HCT116 (cell line): ENCODE measurements around the gene ELFN1. TPM values are rescaled to one million over a fixed set of nuclear protein-coding genes. Genes with fewer than 3 reads are reported as not detected.

Experiments used
- ATAC-seq: fragments of 200-7000 bp; cut with Tn5 transposase; 2 replicates; pipeline ENCODE4 v1.9.1; 2020; ENCODE audit warnings: mild to moderate bottlenecking, moderate library complexity
- BruUV-seq: library from RNA; stranded (reverse); fragments of 400-500 nt; replicated peaks from 2 replicates; lab custom pipeline; 2021; lab: Mats Ljungman, UMichigan
- CTCF ChIA-PET: fragments of 300-600 bp; sonication (Branson Sonifier 250); formaldehyde crosslinking; loops from one replicate; lab custom pipeline; 2021; ENCODE audit warnings: antibody characterized with exemption; lab: Charles Lee
- POLR2A ChIA-PET: fragments of 300-600, 350-600 bp; sonication (Branson Sonifier 250); formaldehyde crosslinking; loops from one replicate; lab custom pipeline; 2021; ENCODE audit warnings: antibody characterized with exemption; lab: Charles Lee
- RAD21 ChIA-PET, 2 experiments: fragments of 300-600 bp; sonication (Branson Sonifier 250); formaldehyde crosslinking; loops; one replicate each; lab custom pipeline; 2023; ENCODE audit warnings: low total read pairs in 2 of 2; ENCODE audit not compliant: uncharacterized antibody in 2 of 2, unreplicated experiment in 2 of 2, low non-redundant PET in 1 of 2; lab: Charles Lee
- DNase-seq: peaks from one replicate; pipeline ENCODE4 v3.0.0-alpha.2; 2010; ENCODE audit warnings: low read depth, low spot score
- H2AFZ ChIP-seq: fragments of 200-600 bp; shearing (Covaris generic), sonication (generic); 2 replicates; pipeline ENCODE4 v1.6.1; 2017; ENCODE audit warnings: low read depth, mixed run types, mixed read lengths, antibody characterized with exemption, low read length; ENCODE audit not compliant: poor library complexity, severe bottlenecking
- H3K27ac ChIP-seq: 2 replicates; pipeline ENCODE4 v1.5.1; 2012; ENCODE audit warnings: low read depth, low read length
- H3K27me3 ChIP-seq: fragments of 200-600 bp; sonication (generic); 2 replicates; pipeline ENCODE4 v1.6.1; 2016; ENCODE audit warnings: mixed run types, low read length, mixed read lengths; ENCODE audit not compliant: insufficient read depth
- H3K36me3 ChIP-seq, 2 experiments: fragments of 200-500 bp in 1 of 2; fragments of 200-600 bp in 1 of 2; sonication (Bioruptor generic) in 1 of 2; sonication (generic) in 1 of 2; 2 replicates each; pipeline versions ENCODE4 v1.5.1 to v1.6.1; 2014 to 2016; ENCODE audit warnings: low read length in 2 of 2, inconsistent platforms in 1 of 2, mixed read lengths in 1 of 2, mixed run types in 1 of 2; ENCODE audit not compliant: insufficient read depth in 2 of 2, control insufficient read depth in 1 of 2
- H3K4me1 ChIP-seq, 2 experiments: fragments of 200-600 bp in 1 of 2; sonication (generic) in 1 of 2; 2 replicates each; pipeline versions ENCODE4 v1.5.1 to v1.6.1; 2012 to 2017; ENCODE audit warnings: low read length in 2 of 2, inconsistent platforms in 1 of 2, mild to moderate bottlenecking in 1 of 2, mixed read lengths in 1 of 2, mixed run types in 1 of 2, moderate library complexity in 1 of 2; ENCODE audit not compliant: insufficient read depth in 2 of 2, control insufficient read depth in 1 of 2
- H3K4me2 ChIP-seq: fragments of 200-600 bp; sonication (generic); 2 replicates; pipeline ENCODE4 v1.6.1; 2017; ENCODE audit warnings: mixed run types, low read length, mixed read lengths
- H3K4me3 ChIP-seq, 2 experiments: fragments of 200-600 bp in 1 of 2; sonication (generic) in 1 of 2; replicated peaks in 1 of 2; 2 replicates each; pipeline ENCODE4 v1.5.1; 2011 to 2016; ENCODE audit warnings: low read length in 2 of 2, control low read depth in 1 of 2, low read depth in 1 of 2, mild to moderate bottlenecking in 1 of 2, mixed read lengths in 1 of 2, mixed run types in 1 of 2
- H3K79me2 ChIP-seq: fragments of 200-600 bp; sonication (generic); 2 replicates; pipeline ENCODE4 v1.6.1; 2017; ENCODE audit warnings: mild to moderate bottlenecking, mixed run types, low read length, moderate library complexity, mixed read lengths; ENCODE audit not compliant: insufficient read depth
- H3K9ac ChIP-seq: fragments of 200-600 bp; sonication (generic); 2 replicates; pipeline ENCODE4 v1.6.1; 2016; ENCODE audit warnings: low read length, mixed read lengths
- H3K9me2 ChIP-seq: fragments of 200-600 bp; sonication (generic), shearing (Covaris generic); 2 replicates; pipeline ENCODE4 v1.6.1; 2017; ENCODE audit warnings: mixed run types, mild to moderate bottlenecking, moderate library complexity; ENCODE audit not compliant: insufficient read depth
- H3K9me3 ChIP-seq, 2 experiments: fragments of 200-500 bp in 1 of 2; fragments of 200-600 bp in 1 of 2; sonication (Bioruptor generic) in 1 of 2; sonication (generic) in 1 of 2; 2 replicates each; pipeline ENCODE4 v1.6.1; 2014 to 2017; ENCODE audit warnings: low read length in 2 of 2, mixed read lengths in 2 of 2, inconsistent platforms in 1 of 2, low read depth in 1 of 2, mild to moderate bottlenecking in 1 of 2, mixed run types in 1 of 2, moderate library complexity in 1 of 2; ENCODE audit not compliant: control insufficient read depth in 1 of 2, insufficient read depth in 1 of 2
- H4K20me1 ChIP-seq: fragments of 200-600 bp; sonication (generic), shearing (Covaris generic); 2 replicates; pipeline ENCODE4 v1.6.1; 2017; ENCODE audit warnings: mixed run types, mild to moderate bottlenecking, moderate library complexity; ENCODE audit not compliant: insufficient read depth
- ATF3 ChIP-seq: IDR thresholded peaks from 2 replicates; pipeline ENCODE4 v1.6.1; 2012
- CEBPB ChIP-seq: IDR thresholded peaks from 2 replicates; pipeline ENCODE4 v1.6.1; 2012; ENCODE audit warnings: low read depth
- CTCF ChIP-seq, 3 experiments: fragments of 200-600 bp in 1 of 3; sonication (generic) in 1 of 3; IDR thresholded peaks in 2 of 3; conservative IDR thresholded peaks in 1 of 3; 2 replicates each; pipeline ENCODE4 v1.5.1; 2012 to 2017; ENCODE audit warnings: low read depth in 2 of 3, low read length in 2 of 3, antibody characterized with exemption in 1 of 3, borderline replicate concordance in 1 of 3, control low read depth in 1 of 3, mild to moderate bottlenecking in 1 of 3, mixed read lengths in 1 of 3, mixed run types in 1 of 3, moderate library complexity in 1 of 3; ENCODE audit not compliant: insufficient read depth in 1 of 3
- EGR1 ChIP-seq: IDR thresholded peaks from 2 replicates; pipeline ENCODE4 v1.6.1; 2012; ENCODE audit warnings: low read depth
- ELF1 ChIP-seq: IDR thresholded peaks from 2 replicates; pipeline ENCODE4 v1.6.1; 2012; ENCODE audit warnings: low read depth, borderline replicate concordance
- EZH2phosphoT487 ChIP-seq: fragments of 200-600 bp; IDR thresholded peaks from 2 replicates; pipeline ENCODE4 v1.6.1; 2018; ENCODE audit warnings: antibody characterized with exemption, borderline replicate concordance
- FOSL1 ChIP-seq: IDR thresholded peaks from 2 replicates; pipeline ENCODE4 v1.6.1; 2012; ENCODE audit warnings: low read depth
- MAX ChIP-seq: IDR thresholded peaks from 2 replicates; pipeline ENCODE4 v1.6.1; 2012
- POLR2A ChIP-seq: IDR thresholded peaks from 2 replicates; pipeline ENCODE4 v1.7.0; 2011; ENCODE audit warnings: borderline replicate concordance; ENCODE audit not compliant: insufficient read depth, insufficient read length; ENCODE audit errors: extremely low read depth
- RAD21 ChIP-seq: IDR thresholded peaks from 2 replicates; pipeline ENCODE4 v1.6.1; 2012; ENCODE audit warnings: low read depth, mild to moderate bottlenecking
- SIN3A ChIP-seq: IDR thresholded peaks from 2 replicates; pipeline ENCODE4 v1.6.1; 2012; ENCODE audit warnings: low read depth
- SP1 ChIP-seq: IDR thresholded peaks from 2 replicates; pipeline ENCODE4 v1.6.1; 2012; ENCODE audit warnings: low read depth
- TCF7L2 ChIP-seq: IDR thresholded peaks from 2 replicates; pipeline ENCODE4 v1.7.0; 2011; ENCODE audit warnings: borderline replicate concordance, inconsistent platforms; ENCODE audit not compliant: insufficient read depth, insufficient read length; ENCODE audit errors: extremely low read depth
- ZNF274 ChIP-seq: fragments of 200-500 bp; sonication (Bioruptor generic); IDR thresholded peaks from 2 replicates; pipeline ENCODE4 v1.6.1; 2014; ENCODE audit warnings: mild to moderate bottlenecking, low read depth, low read length, inconsistent platforms
- intact Hi-C: fragments of 100-400 bp; cut with micrococcal nuclease; formaldehyde crosslinking; loops from 2 replicates; pipeline ENCODE4 v1.10.0; 2022
- total RNA-seq: library from RNA; stranded (reverse); gene quantifications from one replicate; pipeline ENCODE4 v1.2.1, GENCODE V29; 2021; ENCODE audit not compliant: unreplicated experiment

Gene ELFN1
- total RNA-seq, 1 experiment from 2014 or later = 4.4 TPM

- Histone ChIP-seq H3K4me3 (no peak overlapping the region), H3K4me1 (no peaks in the 10 kb centered on the region), H3K9ac (no peak overlapping the region), H2AFZ (no peak overlapping the region), H3K9me2 (no peaks in the 10 kb centered on the region), H3K36me3 (no peaks in the 10 kb centered on the region), H3K27ac (no peak overlapping the region), H3K4me2 (no peak overlapping the region), H3K79me2 (no peaks in the 10 kb centered on the region), H3K27me3 (0 out of 2 replicates have a peak, but pooled peaks cover 3% of the 10 kb centered on the region), H4K20me1 (no peaks in the 10 kb centered on the region), H3K9me3 (peaks cover 0 to 11% of the 10 kb centered on the region in 2 experiments; a peak in 2 of 4 replicates)
- intact Hi-C loops = no loop called here
- no TSS peak for BruUV-seq
- DNase-seq (no peak), ATAC-seq (no peak)
- ChIA-PET CTCF (no interaction called here), RAD21 (no interaction called here), POLR2A (no interaction called here)
- no peak for TF ChIP-seq EGR1
- TF ChIP-seq TCF7L2 = no peak
- no peak for TF ChIP-seq POLR2A
- no peak for TF ChIP-seq ZNF274
- no peak for TF ChIP-seq ATF3
- TF ChIP-seq CTCF (IDR thresholded peaks at IDR 0.05 in 2 of 3, conservative IDR thresholded peaks at IDR 0.05 in 1 of 3; ENCODE audit: borderline replicate concordance in 1 of 3, insufficient read depth in 1 of 3, low read depth in 2 of 3, low read length in 2 of 3) = no peak
- TF ChIP-seq EZH2phosphoT487 = no peak
- TF ChIP-seq CEBPB = no peak
- no peak for TF ChIP-seq ELF1
- TF ChIP-seq SIN3A = no peak
- no peak for TF ChIP-seq MAX
- no peak for TF ChIP-seq RAD21
- no peak for TF ChIP-seq FOSL1
- TF ChIP-seq SP1 = no peak
Observed at GRCh38 chr7:1630700-1631336, 39.3 kb upstream of the ELFN1 start.
